IPS-18c (cell line): ENCODE measurements around the gene ZSCAN1.
A peak's percentile ranks its signal among the peaks of the same experiment; 100 is the strongest.

Experiments
- H3K4me3 ChIP-seq: 2 replicates; pipeline ENCODE4 v1.7.0; 2013; ENCODE audit warnings: low read depth, mild to moderate bottlenecking, low read length, moderate library complexity; ENCODE audit not compliant: insufficient read depth
- H3K9me3 ChIP-seq: one replicate; pipeline ENCODE4 v1.6.1; 2013; ENCODE audit warnings: mild to moderate bottlenecking, low read length, moderate library complexity; ENCODE audit not compliant: control insufficient read depth, insufficient read depth

The ZSCAN1 gene

DNA sequence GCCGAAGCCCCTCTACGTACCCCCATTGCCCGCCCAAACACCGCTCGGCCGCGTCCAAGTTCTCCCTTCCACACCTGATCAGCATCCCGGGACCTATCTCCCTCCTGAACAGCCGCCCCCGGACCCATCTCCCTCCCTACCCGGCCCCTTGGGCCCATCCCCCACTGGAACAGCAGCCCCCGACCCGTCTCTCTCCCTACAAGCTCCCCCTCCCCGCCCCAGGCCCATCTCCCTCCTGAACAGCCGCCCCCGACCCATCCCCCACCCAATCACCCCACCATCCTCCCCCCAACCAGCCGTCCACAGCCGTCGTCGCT is 610 bp downstream of the ZSCAN1 start:
- peak overlapping the region; percentile 53 for H3K4me3 ChIP-seq
- H3K9me3 ChIP-seq = no peaks in the 10 kb centered on the region

DNA sequence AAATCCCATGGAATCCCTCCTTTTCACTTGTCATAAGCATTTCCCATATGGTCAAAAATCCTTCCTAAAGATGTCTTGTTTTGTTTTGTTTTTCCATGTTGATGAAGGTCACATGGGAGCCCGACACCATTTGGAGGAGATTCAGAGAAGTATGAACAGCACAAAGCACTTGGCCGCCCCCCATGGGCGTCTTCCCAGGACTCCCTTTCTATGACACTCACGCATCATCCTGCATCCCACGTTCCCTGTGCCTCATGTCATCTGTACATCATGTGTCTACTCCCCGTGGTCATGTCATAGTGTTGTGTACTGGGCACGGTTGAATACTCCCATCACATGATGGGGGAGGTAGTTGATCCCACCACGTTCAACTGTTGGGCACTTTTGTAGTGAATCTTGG is 2.0 kb downstream of the ZSCAN1 start:
- H3K4me3 ChIP-seq = no peak overlapping the region
- H3K9me3 ChIP-seq = no peaks in the 10 kb centered on the region

- Histone ChIP-seq H3K9me3 (no peaks in the 10 kb centered on the region), H3K4me3 (no peak overlapping the region; the same call in 1 of the 2 replicates)
Measured at GRCh38 chr19:58037927-58038687, 4.3 kb downstream of the ZSCAN1 start.

DNA sequence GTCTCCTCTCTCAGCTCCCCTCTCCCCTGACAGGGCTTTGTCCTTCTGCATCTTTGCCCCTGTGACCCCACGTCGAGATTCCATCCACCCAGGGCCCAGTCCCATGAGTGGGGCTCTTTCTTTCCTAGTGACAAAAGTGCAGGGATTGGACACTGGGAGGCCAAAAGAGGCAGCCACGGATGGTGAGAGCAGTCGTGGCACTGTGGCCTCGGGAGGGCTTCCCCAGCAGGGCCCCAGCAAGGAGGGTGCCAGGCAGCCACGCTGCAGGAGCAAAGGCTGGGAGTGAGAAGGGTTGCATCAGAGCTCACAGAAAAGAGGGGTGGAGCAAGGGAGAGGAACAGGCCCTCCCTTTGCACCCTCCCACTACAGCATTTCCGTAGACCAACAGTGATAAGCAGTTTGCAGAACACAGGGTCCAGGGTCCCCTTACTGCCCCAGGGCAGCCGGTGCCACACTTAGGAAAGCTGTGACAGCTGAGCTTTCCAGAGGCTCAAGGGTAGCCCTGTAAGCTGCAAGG is 4.9 kb downstream of the ZSCAN1 start:
- H3K9me3 ChIP-seq = no peaks in the 10 kb centered on the region
- no peak overlapping the region for H3K4me3 ChIP-seq

DNA sequence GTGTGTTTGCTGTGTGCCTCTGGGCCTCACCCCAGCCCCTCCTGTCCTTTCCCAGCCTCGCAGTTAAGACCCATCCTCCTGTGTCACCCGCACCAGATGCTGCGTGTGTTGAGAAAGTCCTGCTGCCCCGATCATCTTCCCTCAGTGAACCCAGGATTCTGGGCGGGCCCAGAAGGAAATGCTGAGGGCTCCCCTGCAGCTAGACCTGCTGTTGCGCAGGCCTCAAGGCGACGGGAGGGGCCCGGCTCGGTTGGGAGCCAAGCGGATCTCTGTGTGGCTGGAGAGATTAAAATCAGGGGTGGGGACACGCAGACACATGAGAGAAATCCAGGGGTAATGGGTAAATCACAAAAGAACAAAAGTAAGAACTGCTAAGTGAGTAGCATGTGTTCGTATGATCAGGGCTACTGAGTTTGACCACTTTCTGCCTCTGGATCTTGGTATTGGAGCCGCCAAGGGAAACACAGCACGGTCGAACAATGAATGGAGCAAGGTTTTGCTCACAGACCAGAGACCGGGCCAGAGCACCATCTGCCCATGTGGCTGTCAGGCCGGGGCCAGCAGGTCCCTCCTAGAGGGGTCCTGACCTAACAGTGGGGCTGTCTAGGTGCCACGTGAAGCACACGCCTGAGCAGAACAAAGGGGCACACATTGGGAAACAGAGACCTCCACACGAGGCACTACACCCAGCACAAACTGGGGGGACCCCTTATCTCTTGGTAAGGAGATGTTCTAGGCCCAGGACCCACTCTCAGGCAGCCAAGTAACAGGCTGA is 7.1 kb downstream of the ZSCAN1 start:
- Histone ChIP-seq H3K9me3 (peaks cover 7% of the 10 kb centered on the region), H3K4me3 (no peak overlapping the region)

GRCh38 chr19:58042495-58043340 is 8.9 kb downstream of the ZSCAN1 start:
- peak overlapping the region; percentile 17; the same call in 1 of the 2 replicates for H3K4me3 ChIP-seq
- H3K9me3 ChIP-seq = peaks cover 10% of the 10 kb centered on the region

DNA sequence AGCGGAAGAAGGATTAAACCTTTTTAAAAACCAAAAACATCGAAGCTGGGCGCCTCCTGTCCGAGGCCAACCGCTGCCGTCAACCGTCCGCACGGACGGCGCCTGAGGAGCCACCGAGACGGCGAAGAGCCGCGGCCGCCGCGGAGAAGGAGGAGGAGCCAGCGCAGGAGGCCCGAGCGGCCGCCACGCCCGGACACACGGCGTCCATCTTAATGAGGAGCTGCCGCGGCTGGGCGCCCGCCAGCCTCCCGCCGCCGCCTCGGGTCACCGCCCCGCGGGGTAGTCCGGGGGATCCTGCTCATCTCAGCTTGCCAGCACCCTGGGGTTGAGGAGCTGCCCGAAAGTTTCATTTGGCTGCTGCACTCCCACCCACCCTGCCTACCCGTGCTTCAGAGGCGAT is 10.6 kb downstream of the ZSCAN1 start:
- no peak overlapping the region for H3K4me3 ChIP-seq
- peaks cover 14% of the 10 kb centered on the region for H3K9me3 ChIP-seq

DNA sequence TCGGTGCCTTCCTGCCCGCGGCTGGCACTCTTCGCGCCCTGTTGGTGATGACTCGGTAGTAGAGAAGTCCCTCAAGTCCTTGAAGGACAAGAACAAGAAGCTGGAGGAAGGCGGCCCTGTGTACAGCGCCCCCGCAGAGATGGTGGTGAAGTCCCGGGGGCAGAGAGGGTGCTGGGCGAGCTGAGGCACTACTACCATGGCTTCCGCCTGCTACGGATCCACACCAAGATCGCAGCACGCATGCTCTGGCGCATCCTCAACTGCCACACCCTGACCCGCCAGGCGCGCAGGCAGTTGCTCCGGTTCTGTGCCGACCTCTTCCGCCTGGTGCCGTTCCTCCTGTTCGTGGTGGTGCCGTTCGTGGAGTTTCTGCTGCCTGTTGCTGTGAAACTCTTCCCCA is 11.1 kb downstream of the ZSCAN1 start:
- Histone ChIP-seq H3K4me3 (no peak overlapping the region; the same call in 1 of the 2 replicates), H3K9me3 (peaks cover 14% of the 10 kb centered on the region)

DNA sequence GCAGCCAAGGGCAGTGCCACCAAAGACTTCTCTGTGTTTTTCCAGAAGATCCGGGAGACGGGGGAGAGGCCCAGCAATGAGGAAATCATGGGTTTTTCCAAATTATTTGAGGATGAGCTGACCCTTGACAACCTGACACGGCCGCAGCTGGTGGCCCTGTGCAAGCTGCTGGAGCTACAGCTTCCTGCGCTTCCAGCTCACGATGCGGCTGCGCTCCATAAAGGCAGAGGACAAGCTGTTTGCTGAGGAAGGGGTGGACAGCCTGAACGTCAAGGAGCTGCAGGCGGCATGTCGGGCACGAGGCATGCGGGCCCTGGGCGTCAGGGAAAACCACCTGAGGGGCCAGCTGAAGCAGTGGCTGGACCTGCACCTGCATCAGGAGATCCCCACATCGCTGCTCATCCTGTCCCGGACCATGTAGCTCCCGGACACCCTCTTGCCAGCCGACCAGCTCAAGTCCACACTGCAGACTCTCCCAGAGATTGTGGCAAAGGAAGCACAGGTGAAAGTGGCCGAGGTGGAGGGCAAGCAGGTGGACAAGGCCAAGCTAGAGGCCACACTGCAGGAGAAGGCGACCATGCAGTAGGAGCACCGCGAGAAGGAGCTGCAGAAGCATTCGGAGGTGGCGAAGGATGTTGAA is 11.7 kb downstream of the ZSCAN1 start:
- Histone ChIP-seq H3K9me3 (peaks cover 14% of the 10 kb centered on the region), H3K4me3 (no peak overlapping the region; the same call in 1 of the 2 replicates)

GRCh38 chr19:58046856-58047255 is 13.0 kb downstream of the ZSCAN1 start:
- Histone ChIP-seq H3K9me3 (peaks cover 14% of the 10 kb centered on the region), H3K4me3 (no peak overlapping the region)

GRCh38 chr19:58047672-58048071 is 13.8 kb downstream of the ZSCAN1 start:
- Histone ChIP-seq H3K9me3 (peaks cover 16% of the 10 kb centered on the region), H3K4me3 (no peak overlapping the region)

- Histone ChIP-seq H3K4me3 (no peak overlapping the region), H3K9me3 (peaks cover 10% of the 10 kb centered on the region)
Measured at GRCh38 chr19:58052256-58052655, 18.4 kb downstream of the ZSCAN1 start.

DNA sequence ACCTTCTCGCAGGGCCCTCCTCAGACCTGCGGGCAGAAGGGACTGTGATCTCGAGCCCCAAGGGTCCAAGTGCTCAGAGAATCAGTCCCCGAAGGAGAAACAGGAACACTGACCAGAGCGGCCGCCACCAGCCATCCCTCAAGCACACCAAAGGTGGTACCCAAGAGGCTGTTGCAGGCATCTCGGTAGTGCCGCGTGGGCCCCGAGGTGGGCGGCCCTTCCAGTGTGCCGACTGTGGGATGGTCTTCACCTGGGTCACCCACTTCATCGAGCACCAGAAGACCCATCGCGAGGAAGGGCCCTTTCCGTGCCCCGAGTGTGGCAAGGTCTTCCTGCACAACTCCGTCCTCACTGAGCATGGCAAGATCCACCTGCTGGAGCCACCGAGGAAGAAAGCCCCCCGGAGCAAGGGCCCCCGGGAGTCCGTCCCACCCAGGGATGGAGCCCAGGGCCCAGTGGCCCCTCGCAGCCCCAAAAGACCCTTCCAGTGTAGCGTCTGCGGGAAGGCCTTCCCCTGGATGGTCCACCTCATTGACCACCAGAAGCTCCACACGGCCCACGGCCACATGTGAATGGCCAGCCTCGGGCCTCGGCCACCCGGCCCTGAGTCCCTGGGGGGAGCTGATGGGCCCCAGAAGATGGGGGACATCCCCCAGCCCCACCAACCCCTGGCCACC is 19.8 kb downstream of the ZSCAN1 start:
- Histone ChIP-seq H3K4me3 (0 out of 2 replicates have a peak overlapping the region, but pooled peaks have one; percentile 9), H3K9me3 (peaks cover 7% of the 10 kb centered on the region)

DNA sequence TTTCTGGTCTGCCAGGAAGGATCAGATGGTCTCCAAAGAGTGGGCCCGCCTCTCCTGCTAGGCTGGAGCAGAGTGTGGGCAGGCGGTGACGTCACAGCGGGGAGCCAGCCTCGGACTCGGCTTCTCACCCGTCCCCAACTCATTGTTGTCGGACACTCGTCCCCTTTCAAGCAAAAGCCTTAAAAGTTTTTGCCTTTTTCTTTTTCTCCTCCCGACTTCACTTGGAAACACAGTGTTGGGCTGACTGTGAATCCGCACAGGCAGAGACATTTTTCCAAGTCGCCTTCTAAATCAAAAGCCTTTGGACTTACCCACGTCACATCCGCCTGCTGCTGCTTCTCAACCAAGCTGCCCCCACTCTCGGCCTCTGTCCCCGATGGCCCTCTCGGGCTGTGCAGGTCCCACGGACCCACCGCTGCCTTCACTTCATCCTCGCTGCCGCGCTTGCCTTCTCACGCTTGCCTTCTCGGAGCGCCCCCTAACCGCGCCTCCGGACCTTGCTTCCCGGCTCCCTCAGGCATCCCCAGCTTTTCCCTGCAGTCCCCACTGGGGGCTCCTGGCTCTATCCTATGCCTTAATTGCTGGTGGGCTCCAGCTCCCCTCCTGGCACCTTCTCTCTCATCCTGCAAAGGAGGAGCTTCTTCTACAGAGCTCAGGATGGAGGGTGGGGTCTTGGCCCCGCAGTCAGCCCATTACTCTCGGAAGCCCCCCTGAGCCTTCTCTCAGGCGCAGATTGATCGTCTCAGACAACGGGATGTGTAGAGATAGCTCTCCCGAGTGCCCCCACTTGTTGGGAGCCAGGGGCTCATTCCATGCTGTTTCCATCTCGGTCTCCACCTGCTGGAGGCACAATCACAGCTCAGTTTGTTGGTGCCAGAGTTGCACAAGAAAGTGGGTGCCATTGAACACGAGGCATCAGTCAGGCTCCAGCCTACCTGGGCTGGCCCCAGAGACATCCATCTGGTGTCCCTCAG is 21.4 kb downstream of the ZSCAN1 start:
- Histone ChIP-seq H3K4me3 (no peak overlapping the region; the same call in 1 of the 2 replicates), H3K9me3 (peaks cover 7% of the 10 kb centered on the region)

DNA sequence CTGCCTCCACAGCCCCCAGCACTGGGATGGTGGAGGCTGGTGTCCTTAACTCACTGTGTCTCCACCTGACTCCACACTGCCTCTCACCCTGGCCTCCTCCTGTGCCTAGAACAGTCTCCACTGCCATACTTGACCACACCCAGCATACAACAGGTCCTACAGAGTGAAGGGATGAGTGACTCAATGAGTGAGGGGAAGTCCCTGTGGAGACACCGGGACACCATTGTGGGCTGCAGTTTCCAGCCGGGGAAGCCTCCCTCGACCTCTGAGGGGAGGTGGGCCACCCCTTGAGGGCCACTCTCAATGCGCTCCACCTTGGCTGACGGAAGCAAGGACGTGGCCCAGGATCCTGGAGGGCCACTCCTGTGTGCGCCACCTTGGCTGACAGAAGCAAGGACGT is 22.4 kb downstream of the ZSCAN1 start:
- Histone ChIP-seq H3K9me3 (peaks cover 7% of the 10 kb centered on the region), H3K4me3 (no peak overlapping the region)
